ENCODE results near the gene NLE1. TPM values are rescaled to one million over a fixed set of nuclear protein-coding genes. Genes with fewer than 3 reads are reported as not detected.
"Not testable (repeated sequence)": the region's sequence is repeated elsewhere in the genome, so short reads cannot be mapped to it uniquely, and the experiment has no call there.

The NLE1 gene
- total and polyA plus RNA-seq, 5 donors from 2014 or later: 3.1 to 9.8 (median 4.0) TPM

DNA sequence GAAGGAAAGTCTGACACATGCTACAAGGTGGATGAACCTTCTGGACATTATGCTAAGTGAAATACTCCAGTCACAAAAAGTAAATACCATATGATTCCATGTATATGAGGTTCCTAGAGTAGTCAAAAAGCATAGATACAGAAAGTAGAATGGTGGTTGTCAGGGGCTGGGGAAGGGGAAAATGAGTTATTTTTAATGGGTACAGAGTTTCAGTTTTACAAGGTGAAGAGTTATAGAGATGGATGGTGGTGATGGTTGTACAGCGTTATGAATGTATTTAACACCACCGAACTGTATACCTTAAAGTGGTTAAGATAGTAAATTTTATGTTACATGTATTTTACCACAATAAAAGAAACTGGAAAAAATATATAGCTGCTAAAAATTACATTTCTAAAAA lies 40.4 kb downstream of the NLE1 start:
- Mint-ChIP-seq H3K4me3 (no peak overlapping the region), H3K36me3 (peaks cover 47% of the 10 kb centered on the region)

GRCh38 chr17:35101036-35101435 lies 41.1 kb downstream of the NLE1 start:
- Mint-ChIP-seq H3K4me3 (no peak overlapping the region), H3K9me3 (no peaks in the 10 kb centered on the region), H3K27me3 (no peaks in the 10 kb centered on the region), H3K36me3 (peaks cover 40% of the 10 kb centered on the region), H3K27ac (no peak overlapping the region), H3K4me1 (peaks cover 4 to 12% (median 7%) of the 10 kb centered on the region in 4 donors)
- Histone ChIP-seq H3K36me3 (ENCODE audit: control insufficient read depth, insufficient read depth, low read length) (peaks cover 45% of the 10 kb centered on the region), H3K27ac (ENCODE audit: insufficient read depth, low read length, poor library complexity, severe bottlenecking) (no peak overlapping the region), H3K4me3 (ENCODE audit: low read depth, low read length) (no peak overlapping the region), H3K4me1 (ENCODE audit: control insufficient read depth, insufficient read depth, low read length, poor library complexity, severe bottlenecking) (no peaks in the 10 kb centered on the region), H3K9me3 (ENCODE audit: control insufficient read depth in 2 of 2, low read length in 2 of 2) (no peaks in the 10 kb centered on the region), H3K27me3 (ENCODE audit: control insufficient read depth, insufficient read depth, low read length) (no peaks in the 10 kb centered on the region)
- no peak for ATAC-seq (ENCODE audit: low read depth in 2 of 2)
- no peak for DNase-seq

More for the DNA sequence above, 40.4 kb downstream of the NLE1 start:
- ATAC-seq (ENCODE audit: low read depth in 2 of 2): no peak
- H3K9me3 ChIP-seq (ENCODE audit: control insufficient read depth in 2 of 2, low read length in 2 of 2): no peaks in the 10 kb centered on the region
- peaks cover 51% of the 10 kb centered on the region for H3K36me3 ChIP-seq (ENCODE audit: control insufficient read depth, insufficient read depth, low read length)
- no peaks in the 10 kb centered on the region for H3K4me1 ChIP-seq (ENCODE audit: control insufficient read depth, insufficient read depth, low read length, poor library complexity, severe bottlenecking)
- H3K27me3 ChIP-seq (ENCODE audit: control insufficient read depth, insufficient read depth, low read length): no peaks in the 10 kb centered on the region
- Mint-ChIP-seq H3K27me3 (no peaks in the 10 kb centered on the region), H3K27ac (peak overlapping the region in 2 of 3 donors; percentile 42 to 56), H3K9me3 (no peaks in the 10 kb centered on the region), H3K4me1 (peaks cover 2 to 12% (median 3%) of the 10 kb centered on the region in 4 donors)
- no peak for DNase-seq
- H3K27ac ChIP-seq (ENCODE audit: insufficient read depth, low read length, poor library complexity, severe bottlenecking): no peak overlapping the region
- H3K4me3 ChIP-seq (ENCODE audit: low read depth, low read length): no peak overlapping the region

GRCh38 chr17:35099908-35100307 lies 42.2 kb downstream of the NLE1 start:
- no peak for ATAC-seq (ENCODE audit: low read depth in 2 of 2)
- Histone ChIP-seq H3K27me3 (ENCODE audit: control insufficient read depth, insufficient read depth, low read length) (no peaks in the 10 kb centered on the region), H3K9me3 (ENCODE audit: control insufficient read depth in 2 of 2, low read length in 2 of 2) (no peaks in the 10 kb centered on the region), H3K36me3 (ENCODE audit: control insufficient read depth, insufficient read depth, low read length) (peaks cover 35% of the 10 kb centered on the region), H3K4me1 (ENCODE audit: control insufficient read depth, insufficient read depth, low read length, poor library complexity, severe bottlenecking) (no peaks in the 10 kb centered on the region), H3K4me3 (ENCODE audit: low read depth, low read length) (no peak overlapping the region), H3K27ac (ENCODE audit: insufficient read depth, low read length, poor library complexity, severe bottlenecking) (no peak overlapping the region)
- Mint-ChIP-seq H3K4me1 (peaks cover 0 to 9% (median 6%) of the 10 kb centered on the region in 4 donors), H3K36me3 (peaks cover 35% of the 10 kb centered on the region), H3K4me3 (no peak overlapping the region), H3K27me3 (no peaks in the 10 kb centered on the region), H3K9me3 (no peaks in the 10 kb centered on the region), H3K27ac (peak overlapping the region in 1 of 3 donors; percentile 83)
- no peak for DNase-seq

- Mint-ChIP-seq H3K9me3 (no peaks in the 10 kb centered on the region), H3K27me3 (no peaks in the 10 kb centered on the region), H3K27ac (peak overlapping the region in 1 of 3 donors; percentile 47), H3K36me3 (peaks cover 24% of the 10 kb centered on the region), H3K4me3 (no peak overlapping the region), H3K4me1 (peaks cover 0 to 9% (median 3%) of the 10 kb centered on the region in 4 donors)
- Histone ChIP-seq H3K4me1 (ENCODE audit: control insufficient read depth, insufficient read depth, low read length, poor library complexity, severe bottlenecking) (no peaks in the 10 kb centered on the region), H3K27me3 (ENCODE audit: control insufficient read depth, insufficient read depth, low read length) (no peaks in the 10 kb centered on the region), H3K4me3 (ENCODE audit: low read depth, low read length) (no peak overlapping the region), H3K36me3 (ENCODE audit: control insufficient read depth, insufficient read depth, low read length) (peaks cover 25% of the 10 kb centered on the region), H3K27ac (ENCODE audit: insufficient read depth, low read length, poor library complexity, severe bottlenecking) (no peak overlapping the region), H3K9me3 (ENCODE audit: control insufficient read depth in 2 of 2, low read length in 2 of 2) (no peaks in the 10 kb centered on the region)
- DNase-seq (no peak), ATAC-seq (ENCODE audit: low read depth in 2 of 2) (no peak)
These were observed 44.3 kb downstream of the NLE1 start for GRCh38 chr17:35097776-35098175.

- no peaks in the 10 kb centered on the region for H3K9me3 Mint-ChIP-seq
- Histone ChIP-seq H3K9me3 (ENCODE audit: control insufficient read depth in 2 of 2, low read length in 2 of 2) (no peaks in the 10 kb centered on the region), H3K27me3 (ENCODE audit: control insufficient read depth, insufficient read depth, low read length) (no peaks in the 10 kb centered on the region), H3K4me1 (ENCODE audit: control insufficient read depth, insufficient read depth, low read length, poor library complexity, severe bottlenecking) (no peaks in the 10 kb centered on the region), H3K4me3 (ENCODE audit: low read depth, low read length) (no peak overlapping the region), H3K27ac (ENCODE audit: insufficient read depth, low read length, poor library complexity, severe bottlenecking) (no peak overlapping the region), H3K36me3 (ENCODE audit: control insufficient read depth, insufficient read depth, low read length) (peaks cover 15% of the 10 kb centered on the region)
- DNase-seq: no peak
- H3K27ac Mint-ChIP-seq: peak overlapping the region in 1 of 3 donors; percentile 83
- no peaks in the 10 kb centered on the region for H3K27me3 Mint-ChIP-seq
- H3K4me3 Mint-ChIP-seq: no peak overlapping the region
- ATAC-seq (ENCODE audit: low read depth in 2 of 2): no peak
- peaks cover 0 to 10% (median 4%) of the 10 kb centered on the region in 4 donors for H3K4me1 Mint-ChIP-seq
- H3K36me3 Mint-ChIP-seq: peaks cover 17% of the 10 kb centered on the region
These were observed 46.4 kb downstream of the NLE1 start for GRCh38 chr17:35095741-35096140.

DNA sequence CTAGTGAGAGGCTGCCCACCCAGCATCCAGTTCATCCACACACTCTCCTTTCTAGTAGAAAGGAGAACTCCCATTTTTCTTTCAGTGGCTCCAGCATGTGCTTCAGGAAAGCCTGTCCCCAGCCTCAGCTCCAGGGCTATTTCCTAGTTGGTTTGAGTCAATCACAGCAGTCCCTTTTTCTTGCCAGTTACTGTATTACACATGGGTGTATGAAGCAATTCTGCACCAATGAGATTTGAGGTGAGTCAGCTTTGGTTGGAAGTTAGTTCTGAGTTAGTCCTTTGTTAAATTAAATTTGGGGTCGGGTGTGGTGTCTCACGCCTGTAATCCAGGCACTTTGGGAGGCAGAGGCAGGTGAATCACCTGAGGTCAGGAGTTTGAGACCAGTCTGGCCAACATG lies 47.2 kb downstream of the NLE1 start:
- Mint-ChIP-seq H3K4me1 (peaks cover 3 to 13% (median 4%) of the 10 kb centered on the region in 4 donors), H3K27ac (no peak overlapping the region), H3K27me3 (no peaks in the 10 kb centered on the region), H3K9me3 (no peaks in the 10 kb centered on the region), H3K4me3 (peak overlapping the region in 1 of 4 donors; percentile 66), H3K36me3 (peaks cover 8% of the 10 kb centered on the region)
- ATAC-seq (ENCODE audit: low read depth in 2 of 2) (no peak), DNase-seq (no peak)
- Histone ChIP-seq H3K9me3 (ENCODE audit: control insufficient read depth in 2 of 2, low read length in 2 of 2) (no peaks in the 10 kb centered on the region), H3K4me1 (ENCODE audit: control insufficient read depth, insufficient read depth, low read length, poor library complexity, severe bottlenecking) (peaks cover 4% of the 10 kb centered on the region), H3K4me3 (ENCODE audit: low read depth, low read length) (no peak overlapping the region), H3K27me3 (ENCODE audit: control insufficient read depth, insufficient read depth, low read length) (no peaks in the 10 kb centered on the region), H3K36me3 (ENCODE audit: control insufficient read depth, insufficient read depth, low read length) (peaks cover 8% of the 10 kb centered on the region), H3K27ac (ENCODE audit: insufficient read depth, low read length, poor library complexity, severe bottlenecking) (no peak overlapping the region)

DNA sequence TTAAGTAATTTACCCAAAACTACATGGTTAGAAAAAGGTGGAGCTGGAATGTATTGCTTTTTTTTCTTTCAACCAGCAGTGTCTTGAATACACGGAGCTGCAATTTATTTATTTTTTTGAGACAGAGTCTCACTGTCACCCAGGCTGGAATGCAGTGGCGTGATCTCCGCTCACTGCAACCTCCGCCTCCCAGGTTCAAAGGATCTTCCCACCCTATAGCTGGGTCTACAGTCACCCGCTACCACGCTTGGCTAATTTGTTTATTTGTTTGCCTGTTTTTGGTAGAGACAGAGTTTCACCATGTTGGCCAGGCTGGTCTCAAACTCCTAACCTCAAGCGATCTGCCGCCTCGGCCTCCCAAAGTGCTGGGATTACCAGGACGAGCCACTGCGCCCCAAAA lies 51.4 kb downstream of the NLE1 start:
- DNase-seq; H3K36me3 ChIP-seq (ENCODE audit: control insufficient read depth, insufficient read depth, low read length); H3K27me3 ChIP-seq (ENCODE audit: control insufficient read depth, insufficient read depth, low read length); H3K9me3 ChIP-seq (ENCODE audit: control insufficient read depth in 2 of 2, low read length in 2 of 2); H3K36me3 Mint-ChIP-seq; H3K27ac ChIP-seq (ENCODE audit: insufficient read depth, low read length, poor library complexity, severe bottlenecking); H3K9me3 Mint-ChIP-seq; H3K4me3 ChIP-seq (ENCODE audit: low read depth, low read length); H3K27me3 Mint-ChIP-seq; ATAC-seq (ENCODE audit: low read depth in 2 of 2): not testable (repeated sequence)
- H3K4me1 ChIP-seq (ENCODE audit: control insufficient read depth, insufficient read depth, low read length, poor library complexity, severe bottlenecking): peaks cover 33% of the 10 kb centered on the region
- H3K4me1 Mint-ChIP-seq: peaks cover 21 to 36% (median 26%) of the 10 kb centered on the region in 4 donors
- peak overlapping the region in 2 of 3 donors; percentile 55 to 63 for H3K27ac Mint-ChIP-seq
- peak overlapping the region in 1 of 4 donors; percentile 95 for H3K4me3 Mint-ChIP-seq

DNA sequence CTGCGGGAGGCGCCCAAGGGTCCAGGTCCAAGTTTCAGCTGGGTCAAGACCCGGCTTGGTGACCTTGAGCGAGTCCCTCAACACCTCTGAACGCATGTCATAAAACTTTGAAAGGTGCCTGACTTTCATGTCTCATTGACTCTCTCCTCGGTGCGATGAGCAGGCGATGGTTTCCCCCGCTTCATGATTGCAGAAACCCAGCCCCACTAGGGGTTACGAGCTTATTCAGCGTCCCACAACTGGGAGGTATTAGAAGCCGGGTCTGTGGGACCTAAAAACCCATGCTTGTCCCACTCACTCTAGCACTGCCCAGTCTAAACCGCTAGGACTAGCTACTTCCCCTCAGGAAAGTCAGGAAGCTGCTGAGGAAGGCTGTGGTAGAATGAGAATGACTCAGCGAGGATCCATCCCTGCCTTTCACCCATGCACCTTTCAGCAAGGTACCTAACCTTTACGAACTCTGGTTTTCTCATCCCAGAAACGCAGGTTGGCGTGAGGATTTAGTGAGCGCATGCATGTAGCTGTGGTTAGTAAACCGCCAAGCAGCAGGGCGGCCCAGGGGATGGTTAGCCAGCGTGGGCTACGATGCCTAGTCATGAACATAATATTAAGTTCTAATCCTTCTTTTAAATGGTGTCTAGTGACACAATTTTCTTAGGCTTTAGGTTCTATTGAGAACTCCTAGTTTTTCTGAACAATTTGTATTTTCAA lies 52.4 kb downstream of the NLE1 start:
- Mint-ChIP-seq H3K36me3 (no peaks in the 10 kb centered on the region), H3K27ac (peak overlapping the region; percentile 94 to 95 (median 94)), H3K27me3 (no peaks in the 10 kb centered on the region), H3K4me3 (peak overlapping the region; percentile 92 to 99 (median 94)), H3K9me3 (no peaks in the 10 kb centered on the region), H3K4me1 (peaks cover 27 to 46% (median 33%) of the 10 kb centered on the region in 4 donors)
- Histone ChIP-seq H3K27ac (ENCODE audit: insufficient read depth, low read length, poor library complexity, severe bottlenecking) (peak overlapping the region; percentile 97), H3K9me3 (ENCODE audit: control insufficient read depth in 2 of 2, low read length in 2 of 2) (no peaks in the 10 kb centered on the region), H3K36me3 (ENCODE audit: control insufficient read depth, insufficient read depth, low read length) (no peaks in the 10 kb centered on the region), H3K27me3 (ENCODE audit: control insufficient read depth, insufficient read depth, low read length) (no peaks in the 10 kb centered on the region), H3K4me3 (ENCODE audit: low read depth, low read length) (peak overlapping the region; percentile 91), H3K4me1 (ENCODE audit: control insufficient read depth, insufficient read depth, low read length, poor library complexity, severe bottlenecking) (peaks cover 42% of the 10 kb centered on the region)
- ATAC-seq (ENCODE audit: low read depth in 2 of 2) (peak; percentile 29 to 32), DNase-seq (peak in 1 of 3 donors; percentile 33)
